D341Med (cell line): Measurements from ENCODE around the gene LSP1.
"Not testable (repeated sequence)": the region's sequence is repeated elsewhere in the genome, so short reads cannot be mapped to it uniquely, and the experiment has no call there.

Experiments
- DNase-seq: peaks from one replicate; pipeline ENCODE4 v3.0.0; 2012; ENCODE audit warnings: low spot score

LSP1 gene, protein sequence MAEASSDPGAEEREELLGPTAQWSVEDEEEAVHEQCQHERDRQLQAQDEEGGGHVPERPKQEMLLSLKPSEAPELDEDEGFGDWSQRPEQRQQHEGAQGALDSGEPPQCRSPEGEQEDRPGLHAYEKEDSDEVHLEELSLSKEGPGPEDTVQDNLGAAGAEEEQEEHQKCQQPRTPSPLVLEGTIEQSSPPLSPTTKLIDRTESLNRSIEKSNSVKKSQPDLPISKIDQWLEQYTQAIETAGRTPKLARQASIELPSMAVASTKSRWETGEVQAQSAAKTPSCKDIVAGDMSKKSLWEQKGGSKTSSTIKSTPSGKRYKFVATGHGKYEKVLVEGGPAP

DNA sequence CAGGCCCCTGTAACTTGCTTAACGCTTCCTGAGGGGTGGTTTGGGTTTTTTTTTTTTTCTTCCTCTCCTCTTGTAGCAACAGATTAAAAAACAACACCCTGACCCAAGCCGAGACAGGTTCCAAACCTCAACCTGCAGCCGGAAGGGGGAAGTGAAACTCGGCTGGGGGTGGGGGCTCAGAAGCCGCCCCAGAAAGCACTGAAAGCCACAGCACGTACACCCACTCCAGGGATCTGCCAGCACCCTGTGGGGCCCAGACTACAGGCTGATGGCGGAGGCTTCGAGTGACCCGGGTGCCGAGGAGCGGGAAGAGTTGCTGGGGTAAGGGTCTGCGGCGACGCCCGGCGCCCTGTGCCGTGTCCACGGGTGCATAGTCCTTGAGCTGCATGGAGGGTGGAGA, at the start of gene LSP1:
Gene LSP1 (plus strand): TSS at position 208 of the 400 bp plus-strand sequence. CDS start 61 bp downstream, at position 269.
- DNase-seq: no peak

DNA sequence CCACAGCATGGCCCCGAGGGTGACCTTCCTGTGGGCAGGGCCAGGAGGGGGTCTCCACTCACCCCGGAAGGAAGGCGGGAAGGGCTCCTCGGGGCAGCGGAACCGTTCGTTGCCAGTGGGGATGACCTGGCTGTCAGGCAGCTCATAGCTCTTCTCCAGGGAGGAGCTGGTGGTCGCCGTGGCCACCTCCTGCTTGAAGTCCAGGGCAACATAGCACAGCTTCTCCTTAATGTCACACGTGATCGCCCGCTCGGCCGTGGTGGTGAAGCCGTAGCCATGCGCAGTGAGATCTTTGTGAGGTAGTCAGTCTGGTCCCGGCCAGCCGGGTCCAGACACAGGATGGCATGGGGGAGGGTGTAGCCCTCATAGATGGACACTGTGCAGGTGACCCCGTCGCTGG, 49.6 kb upstream of the LSP1 start:
- DNase-seq: no peak

DNA sequence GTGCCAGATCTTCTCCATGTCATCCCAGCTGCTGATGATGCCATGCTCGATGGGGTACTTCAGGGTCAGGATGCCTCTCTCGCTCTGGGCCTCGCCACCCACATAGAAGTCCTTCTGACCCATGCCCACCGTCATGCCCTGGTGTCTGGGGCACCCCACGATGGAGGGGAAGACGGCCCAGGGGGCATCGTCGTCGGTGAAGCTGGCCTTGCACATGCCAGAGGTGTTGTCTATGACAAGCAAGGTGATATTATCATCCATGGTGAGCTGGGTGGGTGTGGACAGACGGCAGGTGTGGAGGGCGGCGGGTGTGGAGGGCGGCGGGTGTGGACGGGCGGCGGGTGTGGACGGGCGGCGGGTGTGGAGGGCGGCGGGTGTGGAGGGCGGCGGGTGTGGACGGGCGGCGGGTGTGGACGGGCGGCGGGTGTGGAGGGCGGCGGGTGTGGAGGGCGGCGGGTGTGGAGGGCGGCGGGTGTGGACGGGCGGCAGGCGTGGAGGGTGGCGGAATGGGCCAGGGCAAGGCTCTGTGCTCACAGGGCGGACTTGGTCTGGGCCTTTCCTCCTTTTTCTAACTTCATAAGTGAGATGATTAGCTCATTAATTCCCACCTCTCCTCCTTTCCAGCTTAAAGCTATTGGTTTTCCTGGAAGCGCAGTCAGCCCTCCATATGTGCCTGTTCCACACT, 48.9 kb upstream of the LSP1 start:
- not testable (repeated sequence) for DNase-seq

DNA sequence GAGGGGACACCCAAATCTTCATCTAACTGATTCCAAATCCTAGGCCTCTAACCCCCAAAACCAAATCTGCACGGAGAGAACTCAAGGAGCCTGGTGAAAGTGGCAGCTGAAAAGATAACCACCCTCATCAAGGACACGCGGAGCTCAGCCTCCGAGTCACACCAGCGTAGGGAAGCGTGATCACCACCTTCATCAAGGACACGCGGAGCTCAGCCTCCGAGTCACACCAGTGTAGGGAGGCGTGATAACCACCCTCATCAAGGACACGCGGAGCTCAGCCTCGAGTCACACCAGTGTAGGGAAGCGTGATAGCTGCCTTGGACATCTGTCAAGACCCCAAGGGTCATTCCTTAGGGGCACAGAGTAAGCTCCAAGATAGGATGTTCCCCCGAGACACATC, 47.4 kb upstream of the LSP1 start:
- no peak for DNase-seq

DNA sequence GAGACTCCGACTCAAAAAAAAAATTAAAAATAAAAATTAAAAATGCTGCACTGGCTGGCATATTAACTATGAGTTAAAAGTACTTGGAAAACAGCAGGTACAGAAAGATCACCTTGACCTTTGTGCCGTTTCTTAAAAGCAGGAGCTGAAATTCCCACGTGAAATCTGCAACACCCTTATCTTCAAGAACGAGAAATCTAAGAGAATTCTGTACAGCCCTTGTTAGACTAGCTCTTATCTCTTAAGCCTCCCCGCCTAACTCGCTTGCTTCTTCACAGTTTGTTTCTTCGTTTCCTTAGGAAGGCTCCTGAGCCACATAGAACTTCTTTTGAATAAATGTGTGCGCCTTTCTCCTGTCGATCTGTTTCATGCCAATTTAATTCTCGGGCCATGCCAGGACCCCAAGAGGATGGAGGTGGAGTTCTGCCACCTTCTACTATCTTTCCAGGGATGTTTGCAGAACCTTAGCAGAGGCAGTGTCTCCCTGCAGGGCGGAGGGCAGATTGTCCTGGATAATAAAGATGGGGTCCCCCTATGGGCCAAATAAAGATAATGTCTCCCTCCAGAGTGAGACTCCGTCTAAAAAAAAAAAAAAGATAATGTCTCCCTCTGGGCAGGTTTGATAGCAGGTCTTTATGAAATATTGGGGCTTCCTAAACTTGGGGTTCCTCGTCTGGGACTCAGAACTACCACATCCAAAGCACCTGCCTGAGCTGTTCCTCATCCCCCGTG, 45.5 kb upstream of the LSP1 start:
- no peak for DNase-seq

DNA sequence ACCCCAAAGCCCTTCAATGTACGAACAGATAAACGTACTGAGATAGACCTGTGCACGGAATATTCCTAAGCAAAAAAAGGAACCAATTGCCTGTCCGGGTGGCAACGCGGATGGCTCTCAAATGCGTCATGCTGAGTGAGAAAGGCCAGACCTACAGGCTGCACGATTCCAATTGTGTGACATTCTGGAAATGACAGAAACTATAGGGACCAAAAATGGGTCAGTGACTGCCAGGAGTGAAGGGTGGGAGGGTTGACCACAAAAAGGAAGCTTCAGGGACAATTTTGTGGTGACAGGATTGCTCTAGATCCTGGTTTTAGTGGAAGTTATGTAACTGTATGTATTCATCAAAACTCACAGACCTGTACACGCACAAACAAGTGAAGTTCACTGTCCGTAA, 42.1 kb upstream of the LSP1 start:
- no peak for DNase-seq

DNA sequence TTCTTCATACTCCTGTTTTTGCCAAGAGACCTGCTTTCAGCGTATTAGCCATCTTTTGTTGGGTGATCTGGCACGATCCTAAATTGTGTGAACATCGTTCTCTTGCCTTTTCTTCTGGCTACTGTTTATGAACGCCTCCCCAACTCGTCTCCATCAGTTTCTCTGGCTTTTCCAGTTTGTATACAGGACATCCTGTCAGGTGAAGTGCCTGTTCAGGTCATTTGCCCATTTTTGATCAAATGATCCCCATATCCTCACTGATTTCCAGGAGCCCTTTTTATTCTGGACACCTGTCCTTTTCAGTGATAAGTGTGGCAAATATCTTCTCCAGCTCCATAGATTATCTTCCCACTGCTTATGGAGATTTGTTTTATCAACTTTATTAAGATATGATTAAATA, 40.6 kb upstream of the LSP1 start:
- no peak for DNase-seq

DNA sequence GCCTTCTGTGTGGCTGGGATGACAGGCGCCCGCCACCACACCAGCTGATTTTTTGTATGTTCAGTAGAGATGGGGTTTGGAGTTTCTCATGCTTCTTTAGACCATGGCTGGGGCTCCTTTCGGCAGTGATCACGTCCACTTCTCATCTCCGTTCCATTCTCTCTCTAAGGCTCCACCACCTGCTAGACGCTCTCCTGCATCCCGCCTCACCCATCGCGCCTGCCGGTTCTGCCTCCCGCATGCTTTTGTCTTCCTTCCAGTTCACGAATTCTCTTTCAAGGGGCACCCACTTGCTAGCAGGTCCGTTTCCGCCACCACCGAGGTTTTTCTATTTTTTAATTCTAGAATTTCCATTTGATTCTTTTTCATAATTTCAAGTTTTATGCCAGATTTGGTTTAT, 40.1 kb upstream of the LSP1 start:
- no peak for DNase-seq

DNA sequence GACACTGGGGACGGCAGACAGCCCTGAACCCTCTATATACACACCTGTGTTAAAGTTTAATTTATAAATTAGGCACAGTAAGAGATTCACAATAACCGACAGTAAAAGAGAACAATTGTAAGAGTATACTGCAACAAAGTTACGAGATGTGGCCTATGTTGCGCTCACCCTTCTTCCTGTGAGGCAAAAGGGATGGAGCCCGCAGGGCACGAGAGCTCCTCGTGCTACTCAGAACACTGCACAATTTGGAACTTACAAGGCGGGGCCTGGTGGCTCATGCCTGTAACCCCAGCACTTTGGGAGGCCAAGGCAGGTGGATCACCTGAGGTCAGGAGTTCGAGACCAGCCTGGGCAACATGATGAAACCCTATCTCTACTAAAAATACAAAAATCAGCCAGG, 39.5 kb upstream of the LSP1 start:
- DNase-seq: not testable (repeated sequence)

DNA sequence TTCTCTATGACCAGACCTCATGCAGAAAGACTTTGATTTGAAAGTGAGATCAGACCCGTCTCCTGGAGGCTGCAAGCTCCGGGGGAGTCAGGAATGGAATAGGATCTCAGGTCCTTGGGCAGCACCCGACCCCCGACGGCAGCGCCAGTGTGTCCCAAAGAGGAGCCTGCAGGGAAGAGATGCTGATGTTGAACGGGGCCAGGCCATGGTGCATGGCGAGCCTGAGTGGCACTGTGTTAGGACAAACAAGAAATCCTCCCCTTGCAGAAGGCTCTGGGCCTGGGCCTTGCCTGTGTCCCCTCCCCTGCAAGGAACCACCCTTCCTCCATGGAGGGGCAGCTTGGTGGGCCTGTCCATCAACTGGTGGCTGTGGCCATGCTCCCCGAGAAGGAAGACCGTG, 38.2 kb upstream of the LSP1 start:
- DNase-seq: no peak

DNA sequence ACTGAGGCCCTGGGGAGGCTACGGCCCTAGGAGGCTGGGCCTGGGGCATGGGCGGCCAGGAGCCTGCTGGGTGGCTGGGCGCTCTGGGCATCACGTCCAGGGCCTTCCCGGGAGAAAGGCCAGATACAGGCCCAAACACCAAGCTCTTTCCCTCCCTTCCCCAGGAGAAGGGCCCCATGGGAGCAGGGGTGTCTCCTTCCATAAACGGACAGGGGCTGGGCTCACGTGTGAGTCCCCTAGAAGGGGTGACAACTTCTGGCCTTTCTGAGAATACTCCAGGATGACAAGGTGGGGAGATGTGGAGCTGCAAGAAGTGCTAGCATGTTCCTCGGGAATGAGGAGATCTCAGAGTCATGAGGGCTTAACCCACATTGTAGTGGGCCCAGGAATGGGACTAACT, 37.6 kb upstream of the LSP1 start:
- DNase-seq: no peak

DNA sequence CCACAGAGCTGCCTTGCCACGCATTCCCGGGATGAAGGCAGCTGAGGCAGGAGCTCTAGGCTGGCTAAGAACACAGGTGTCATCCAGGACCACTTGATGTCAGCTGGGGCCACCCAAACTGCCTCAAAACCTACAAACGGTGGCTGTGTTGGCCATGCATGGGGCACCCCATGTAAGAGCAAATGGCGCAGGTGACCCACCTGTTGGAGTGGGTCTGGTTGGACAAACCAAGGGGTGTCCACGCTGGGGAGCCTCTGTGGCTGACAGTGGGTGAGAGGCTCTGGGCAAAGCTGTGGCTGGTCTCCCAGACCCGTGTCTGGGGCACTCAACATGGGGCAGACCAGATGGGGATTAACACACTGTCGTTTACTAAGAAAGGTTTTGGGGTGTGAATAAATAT, 37.1 kb upstream of the LSP1 start:
- DNase-seq: no peak

DNA sequence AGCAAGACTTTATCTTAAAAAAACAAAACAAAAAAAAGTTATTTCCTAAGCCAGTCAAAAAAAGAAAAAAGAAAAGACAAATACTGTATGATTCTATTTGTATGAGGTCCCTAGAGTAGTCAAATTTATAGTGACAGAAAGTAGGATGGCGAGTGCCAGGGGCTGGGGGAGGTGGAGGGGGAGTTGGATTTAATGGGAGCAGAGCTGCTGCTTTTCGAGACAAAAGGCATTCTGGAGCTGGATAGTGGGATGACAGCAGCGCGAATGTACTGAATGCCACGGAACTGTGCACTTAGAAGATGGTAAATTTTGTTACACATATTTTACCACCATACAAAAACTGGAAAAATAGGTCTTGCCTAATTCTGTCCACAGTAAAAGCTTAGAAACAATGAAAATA, 35.9 kb upstream of the LSP1 start:
- DNase-seq: no peak

DNA sequence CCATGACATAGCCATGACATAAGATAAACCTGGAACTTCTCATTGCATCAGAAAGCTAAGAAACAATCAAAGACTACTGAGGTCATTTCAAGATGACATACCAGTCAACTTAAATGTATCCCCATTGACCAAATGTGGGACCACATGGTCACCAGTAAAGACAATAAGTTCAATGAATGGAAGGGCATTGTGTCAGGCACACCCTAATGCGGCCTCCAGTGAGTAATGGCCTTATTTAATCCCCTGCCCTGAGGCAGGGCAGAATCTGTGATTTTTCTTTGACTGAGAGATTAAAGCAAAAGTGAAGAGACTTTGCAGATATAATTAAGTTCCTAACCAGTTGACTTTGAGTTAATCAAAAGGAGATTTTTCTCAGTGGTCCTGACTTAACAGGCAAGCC, 35.4 kb upstream of the LSP1 start:
- no peak for DNase-seq

DNA sequence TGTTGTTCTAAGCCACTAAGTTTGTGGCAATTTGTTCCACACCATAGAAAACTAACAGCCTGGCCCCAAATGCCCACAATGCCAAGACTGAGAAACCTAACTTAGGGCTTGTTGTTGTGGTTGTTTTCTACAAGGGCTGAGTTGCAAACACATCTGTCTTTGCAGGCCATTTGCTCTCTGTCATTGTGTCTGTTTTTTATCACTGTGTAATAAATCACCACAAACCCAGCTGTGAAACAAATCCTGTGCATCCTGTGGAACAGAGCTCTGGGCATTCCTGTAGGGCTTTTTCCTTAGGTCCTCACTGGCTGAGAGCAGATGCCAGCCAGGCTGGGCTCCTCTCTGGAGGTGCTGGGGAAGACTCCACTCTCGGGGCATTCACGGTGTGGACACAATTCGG, 33.8 kb upstream of the LSP1 start:
- DNase-seq: no peak

DNA sequence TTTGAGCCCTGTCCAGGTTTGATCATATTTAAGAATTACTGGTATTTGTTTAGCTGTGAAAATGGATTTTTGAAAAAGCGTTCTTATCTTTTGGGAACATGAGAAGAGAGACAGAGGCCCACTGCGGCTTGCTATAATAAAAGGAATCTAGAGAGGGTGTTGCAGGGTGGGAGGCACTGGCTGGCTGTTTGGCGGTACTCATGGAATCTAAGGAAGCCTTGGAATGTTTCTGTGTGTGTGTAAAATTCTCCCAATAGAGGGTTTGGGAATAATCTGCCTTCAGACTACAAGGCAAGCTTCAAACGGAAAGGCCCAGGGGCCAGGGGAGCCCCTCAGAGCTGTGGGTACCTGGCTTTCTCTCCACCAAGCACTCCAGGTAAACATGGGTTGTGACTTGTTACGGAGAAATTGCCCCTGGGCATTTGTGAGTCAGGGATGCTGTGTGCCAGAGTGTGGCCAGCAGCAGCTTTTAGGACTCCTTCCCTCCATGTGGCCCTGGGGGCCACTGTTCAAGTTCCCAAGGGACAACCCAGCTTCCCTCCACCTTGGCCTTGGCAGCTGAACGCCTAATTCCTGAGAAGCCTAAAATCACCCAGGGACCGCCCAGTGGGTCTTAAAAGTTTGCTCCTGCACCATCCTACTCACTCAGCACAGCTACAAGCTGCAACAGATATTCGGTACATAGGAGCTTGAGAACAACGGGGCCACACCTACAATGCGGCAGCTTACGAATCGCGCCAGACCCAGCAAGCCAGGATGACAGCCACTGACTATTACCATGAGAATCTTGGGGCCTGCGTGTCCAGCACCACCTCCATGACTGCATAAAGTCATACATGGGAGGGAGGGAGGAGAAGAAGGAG, 32.2 kb upstream of the LSP1 start:
- no peak for DNase-seq

DNA sequence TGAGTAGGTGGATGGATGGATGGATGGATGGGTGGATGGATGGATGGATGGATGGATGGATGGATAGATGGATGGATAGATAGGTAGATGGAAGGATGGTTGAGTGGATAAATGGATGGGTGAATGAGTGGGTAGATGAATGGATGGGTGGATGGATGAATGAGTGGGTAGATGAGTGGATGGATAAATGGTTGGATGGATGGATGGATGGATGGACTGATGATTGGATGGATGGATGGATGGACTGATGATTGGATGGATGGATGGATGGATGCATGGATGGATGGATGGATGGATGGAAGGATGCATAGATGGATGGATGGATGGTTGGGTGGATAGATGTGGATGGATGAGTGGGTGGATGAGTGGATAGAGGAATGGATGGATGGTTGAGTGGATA, 31.3 kb upstream of the LSP1 start:
- DNase-seq: no peak

DNA sequence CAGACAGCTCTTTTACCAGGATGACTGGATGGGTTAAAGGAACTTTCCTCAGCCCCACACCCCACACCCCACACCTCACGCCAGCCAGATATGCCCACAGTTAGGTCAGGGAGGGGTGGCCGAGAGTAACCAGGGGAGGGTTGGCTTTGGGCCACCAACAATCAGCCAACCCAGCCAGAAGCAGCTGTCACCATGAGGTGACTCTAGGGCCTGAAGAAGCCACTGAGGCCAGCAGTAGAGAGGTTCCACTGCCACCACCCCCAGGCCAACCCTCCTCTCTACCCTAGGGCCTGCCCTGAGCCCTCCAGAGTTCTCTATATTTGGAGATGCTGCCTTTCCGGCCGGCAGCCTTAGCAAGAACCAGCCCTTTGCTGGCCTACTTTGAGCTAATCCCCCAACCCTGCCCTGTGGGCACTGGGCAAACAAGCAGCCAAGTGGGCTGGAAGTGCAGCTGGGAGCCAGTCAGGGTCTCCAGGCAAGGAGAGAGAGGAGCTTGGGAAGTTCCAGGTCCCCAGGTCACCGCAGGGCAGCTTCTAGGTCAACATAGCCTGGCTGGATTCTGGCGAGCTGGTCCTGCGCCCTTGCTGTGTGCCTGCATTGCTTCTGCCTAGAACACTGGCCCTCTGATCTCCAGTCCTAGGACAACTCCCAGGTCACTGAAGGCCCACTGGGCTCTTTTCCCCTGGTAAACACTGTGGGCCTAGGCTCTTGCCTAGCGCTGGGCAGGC, 30.1 kb upstream of the LSP1 start:
- DNase-seq: no peak

DNA sequence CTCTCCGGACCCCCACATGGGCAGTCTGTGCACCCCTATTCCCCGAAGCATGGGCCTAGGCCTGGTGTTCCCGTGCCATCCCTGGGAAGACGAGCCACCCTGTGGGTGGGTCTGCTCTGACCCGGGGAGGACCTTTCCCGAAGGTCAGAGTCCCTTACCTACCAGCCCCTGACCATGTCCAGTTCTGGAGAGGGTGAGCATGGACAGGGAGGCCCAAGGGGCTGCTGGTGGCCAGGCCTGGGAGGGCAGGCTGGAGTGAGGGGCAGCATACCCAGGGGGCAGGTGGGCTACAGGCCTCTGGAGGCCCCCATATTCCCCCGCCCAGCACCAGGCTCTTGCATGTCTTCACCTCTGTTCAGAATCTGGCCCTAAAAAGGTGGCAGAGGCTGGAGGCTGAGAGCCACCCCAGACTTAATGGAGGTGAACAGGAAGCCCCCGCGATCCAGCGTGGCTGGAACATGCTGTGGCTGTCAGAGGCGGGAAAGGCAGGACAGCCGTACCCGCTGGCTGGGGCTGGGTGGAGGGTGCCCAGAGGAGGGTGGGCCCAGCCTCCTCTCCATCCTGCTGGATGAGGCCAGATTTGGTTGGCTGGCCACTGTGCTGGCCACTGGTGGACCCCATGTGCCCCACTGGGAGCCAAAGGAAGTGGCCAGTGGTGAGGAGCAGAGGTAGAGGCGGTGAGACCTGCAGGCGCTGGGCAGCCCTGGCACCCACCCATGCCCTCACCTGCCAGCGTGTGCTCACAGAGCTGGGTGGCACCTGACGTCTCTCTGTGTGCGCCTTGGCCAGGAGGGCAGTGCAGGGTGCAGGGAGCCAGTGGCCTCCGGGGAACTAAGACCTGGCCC, 29.3 kb upstream of the LSP1 start:
- no peak for DNase-seq

DNA sequence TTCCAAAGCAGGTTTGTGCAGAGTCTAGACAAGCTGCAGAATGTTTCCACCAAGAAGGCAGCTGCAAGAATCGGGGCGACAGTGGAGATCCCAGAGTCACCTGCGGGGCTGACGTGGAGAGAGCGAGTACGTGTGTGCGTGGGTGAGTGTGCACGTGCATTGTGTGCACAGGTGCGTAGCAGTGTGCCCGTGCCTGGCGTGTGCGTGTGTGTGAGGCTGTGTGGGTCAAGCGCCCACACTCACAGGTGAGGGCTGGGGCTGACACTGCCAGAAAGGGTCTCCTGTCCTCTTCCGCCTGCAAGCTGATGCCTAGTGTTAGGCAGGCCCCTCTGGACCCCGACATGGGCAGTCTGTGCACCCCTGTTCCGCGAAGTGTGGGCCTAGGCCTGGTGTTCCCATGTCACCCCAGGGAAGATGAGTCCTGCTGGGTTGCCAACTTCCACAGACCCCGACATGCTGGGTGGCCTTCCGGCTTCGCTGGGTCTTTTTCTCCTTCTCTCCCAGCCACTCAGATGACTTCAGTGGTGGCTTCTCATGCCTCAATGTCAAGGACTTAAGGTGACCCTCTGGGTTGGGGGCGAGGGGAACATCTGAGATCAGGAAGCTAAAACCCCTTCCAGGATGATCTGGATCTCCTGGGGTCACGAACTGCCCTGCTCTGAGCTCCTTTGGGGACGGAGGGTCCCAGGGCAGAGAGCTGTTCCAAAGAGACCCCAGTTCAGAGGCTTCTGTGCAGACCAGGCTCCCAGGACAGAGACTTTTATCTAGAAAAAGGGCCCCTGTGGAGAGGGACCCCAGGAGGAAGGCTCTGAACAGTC, 28.5 kb upstream of the LSP1 start:
- DNase-seq: no peak
